Bladder microvascular endothelial cell (primary cell): Measurements from ENCODE around the gene OR2L5. TPM values are rescaled to one million over a fixed set of nuclear protein-coding genes. Genes with fewer than 3 reads are reported as not detected.

Experiments used
- total RNA-seq: library from RNA; depleted of rRNA; stranded (reverse); fragments of >200 nt; gene quantifications from 2 replicates; pipeline ENCODE4 v1.2.3, GENCODE V29; 2014

OR2L5 gene
- total RNA-seq = not detected in 2 replicates

GRCh38 chr1:248013229-248013710, at the start of gene OR2L5:
Gene OR2L5 (plus strand): TSS chr1:248013660. CDS start chr1:248021948, 8,288 bp downstream.

GRCh38 chr1:247964933-247965332, 48.5 kb upstream of the OR2L5 start, which contains the start of gene OR2AK2:
Gene OR2AK2 (plus strand): TSS chr1:247965233. CDS start chr1:247965377, 144 bp downstream.

GRCh38 chr1:248029770-248030169, 16.3 kb downstream of the OR2L5 start, which contains the start of gene OR2L2:
Gene OR2L2 (plus strand): TSS chr1:248030070. CDS start chr1:248038268, 8,198 bp downstream.

GRCh38 chr1:248046536-248046935, 33.1 kb downstream of the OR2L5 start, which contains the start of gene OR2L3:
Gene OR2L3 (plus strand): TSS chr1:248046836. CDS start chr1:248060682, 13,846 bp downstream.

Other genes with a start within 250 kb of the OR2L5 start
- not detected in 2 replicates for gene OR14A16, start 189.5 kb upstream of the OR2L5 start, total RNA-seq
- not detected in 2 replicates for gene OR11L1, start 171.8 kb upstream of the OR2L5 start, total RNA-seq
- gene TRIM58, start 156.5 kb upstream of the OR2L5 start, total RNA-seq = 0.06 TPM in 1 of 2 replicates, not detected in the other
- gene OR2W3, start 118.1 kb upstream of the OR2L5 start, total RNA-seq = not detected in 2 replicates
- not detected in 2 replicates for gene OR2T8, start 93.4 kb upstream of the OR2L5 start, total RNA-seq
- not detected in 2 replicates for gene OR2AJ1, start 88.8 kb upstream of the OR2L5 start, total RNA-seq
- gene OR2L8, start 64.8 kb upstream of the OR2L5 start, total RNA-seq = 0.31 TPM in 1 of 2 replicates, not detected in the other
- not detected in 2 replicates for gene OR2AK2, start 48.4 kb upstream of the OR2L5 start, total RNA-seq
- gene OR2L2, start 16.4 kb downstream of the OR2L5 start, total RNA-seq = not detected in 2 replicates
- not detected in 2 replicates for gene OR2L3, start 33.2 kb downstream of the OR2L5 start, total RNA-seq
- gene OR2L13, start 81.5 kb downstream of the OR2L5 start, total RNA-seq = not detected in 2 replicates
- gene OR2M5, start 131.5 kb downstream of the OR2L5 start, total RNA-seq = not detected in 2 replicates
- gene OR2M2, start 161.2 kb downstream of the OR2L5 start, total RNA-seq = not detected in 2 replicates
- gene OR2M3, start 183.6 kb downstream of the OR2L5 start, total RNA-seq = not detected in 2 replicates
- gene OR2M4, start 217.8 kb downstream of the OR2L5 start, total RNA-seq = not detected in 2 replicates